GM12874 (cell line): ENCODE data around the gene C16orf86.

Source experiments
- TF ChIP-seq, protein P1 (sequence below): IDR thresholded peaks from 2 replicates; pipeline ENCODE4 v1.5.1; 2011; ENCODE audit warnings: low read depth, mild to moderate bottlenecking, control low read depth, low read length, moderate library complexity; ENCODE audit not compliant: insufficient read depth

C16orf86 gene

GRCh38 chr16:67655363-67655762 is 11.3 kb upstream of the C16orf86 start:
- TF ChIP-seq, protein P1, sequence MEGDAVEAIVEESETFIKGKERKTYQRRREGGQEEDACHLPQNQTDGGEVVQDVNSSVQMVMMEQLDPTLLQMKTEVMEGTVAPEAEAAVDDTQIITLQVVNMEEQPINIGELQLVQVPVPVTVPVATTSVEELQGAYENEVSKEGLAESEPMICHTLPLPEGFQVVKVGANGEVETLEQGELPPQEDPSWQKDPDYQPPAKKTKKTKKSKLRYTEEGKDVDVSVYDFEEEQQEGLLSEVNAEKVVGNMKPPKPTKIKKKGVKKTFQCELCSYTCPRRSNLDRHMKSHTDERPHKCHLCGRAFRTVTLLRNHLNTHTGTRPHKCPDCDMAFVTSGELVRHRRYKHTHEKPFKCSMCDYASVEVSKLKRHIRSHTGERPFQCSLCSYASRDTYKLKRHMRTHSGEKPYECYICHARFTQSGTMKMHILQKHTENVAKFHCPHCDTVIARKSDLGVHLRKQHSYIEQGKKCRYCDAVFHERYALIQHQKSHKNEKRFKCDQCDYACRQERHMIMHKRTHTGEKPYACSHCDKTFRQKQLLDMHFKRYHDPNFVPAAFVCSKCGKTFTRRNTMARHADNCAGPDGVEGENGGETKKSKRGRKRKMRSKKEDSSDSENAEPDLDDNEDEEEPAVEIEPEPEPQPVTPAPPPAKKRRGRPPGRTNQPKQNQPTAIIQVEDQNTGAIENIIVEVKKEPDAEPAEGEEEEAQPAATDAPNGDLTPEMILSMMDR, result no peak

- TF ChIP-seq, protein P1, result no peak
These were observed 10.1 kb upstream of the C16orf86 start for GRCh38 chr16:67656344-67657016.

DNA sequence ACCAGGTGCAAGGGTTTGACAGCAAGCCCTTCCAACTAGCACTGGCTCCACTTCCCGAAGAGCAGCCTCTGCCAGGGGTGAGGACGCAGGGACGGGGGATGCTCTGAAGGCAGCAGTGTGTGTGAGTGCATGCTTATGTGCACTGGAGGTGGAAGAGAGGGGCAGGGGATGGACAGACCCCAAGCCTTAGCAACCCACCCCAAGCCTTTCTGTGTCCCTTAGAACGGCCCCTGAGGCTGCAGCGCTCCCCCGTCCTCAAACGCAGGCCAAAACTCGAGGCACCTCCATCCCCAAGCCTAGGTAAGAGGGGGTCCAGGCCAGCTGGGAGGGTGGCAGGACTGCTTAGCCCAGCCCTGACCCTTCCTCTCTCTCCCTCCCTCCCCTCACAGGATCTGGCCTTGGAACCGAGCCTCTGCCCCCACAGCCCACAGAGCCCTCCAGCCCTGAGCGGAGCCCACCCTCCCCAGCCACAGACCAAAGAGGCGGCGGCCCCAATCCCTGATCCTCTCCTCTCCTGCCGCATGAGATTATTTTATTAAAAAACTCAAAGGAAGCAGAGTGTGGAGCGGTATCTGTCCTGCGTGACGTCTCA is 9.5 kb upstream of the C16orf86 start:
- TF ChIP-seq, protein P1, result no peak

GRCh38 chr16:67657751-67658518 is 8.7 kb upstream of the C16orf86 start:
- TF ChIP-seq, protein P1, result no peak

- TF ChIP-seq, protein P1, result no peak
These were observed 7.6 kb upstream of the C16orf86 start for GRCh38 chr16:67658849-67659674.

GRCh38 chr16:67659675-67660563 is 6.7 kb upstream of the C16orf86 start, which contains the start of gene ACD:
Gene ACD, minus strand, starts transcription at chr16:67660260. Its CDS starts 40 bp downstream, at chr16:67660220.
- TF ChIP-seq, protein P1, result no peak
